IMR-90 (cell line): Measurements from ENCODE around the gene HIPK3. TPM values are rescaled to one million over a fixed set of nuclear protein-coding genes. Genes with fewer than 3 reads are reported as not detected.
"Not testable (repeated sequence)": the region's sequence is repeated elsewhere in the genome, so short reads cannot be mapped to it uniquely, and the experiment has no call there.

ENCODE experiments used
- ATAC-seq: fragments of 200-7000 bp; cut with Tn5 transposase; 2 replicates; pipeline ENCODE4 v1.9.1; 2020; ENCODE audit warnings: low read depth, mild to moderate bottlenecking, moderate library complexity
- BruUV-seq: library from RNA; stranded (reverse); fragments of 400-500 nt; replicated peaks from 2 replicates; lab custom pipeline; 2021; lab: Mats Ljungman, UMichigan
- CTCF ChIA-PET: fragments of 300-600 bp; formaldehyde crosslinking; extraction: SDS; loops from one replicate; lab custom pipeline; 2021; ENCODE audit warnings: antibody characterized with exemption; lab: Yijun Ruan, JAX
- POLR2A ChIA-PET: fragments of 300-600 bp; sonication (Branson Sonifier 250); formaldehyde crosslinking; loops from one replicate; lab custom pipeline; 2022; ENCODE audit warnings: antibody characterized with exemption; ENCODE audit not compliant: unreplicated experiment; lab: Charles Lee
- DNase-seq: peaks from one replicate; pipeline ENCODE4 v3.0.0; 2013
- H2AFZ ChIP-seq: replicated peaks from 2 replicates; pipeline ENCODE3; 2013; ENCODE audit warnings: low read length, mild to moderate bottlenecking; ENCODE audit not compliant: poor library complexity
- H2AK5ac ChIP-seq: 2 replicates; pipeline ENCODE4 v1.6.1; 2013; ENCODE audit warnings: low read depth, low read length, inconsistent platforms
- H2AK9ac ChIP-seq: replicated peaks from 2 replicates; pipeline ENCODE3; 2013; ENCODE audit warnings: mild to moderate bottlenecking, low read depth, low read length, moderate library complexity; ENCODE audit not compliant: poor library complexity
- H2BK120ac ChIP-seq: 2 replicates; pipeline ENCODE4 v1.6.1; 2013; ENCODE audit warnings: low read depth, low read length, inconsistent platforms
- H2BK15ac ChIP-seq: 3 replicates; pipeline ENCODE4 v1.6.1; 2013; ENCODE audit warnings: low read depth, low read length, inconsistent platforms
- H2BK20ac ChIP-seq: 2 replicates; pipeline ENCODE4 v1.6.1; 2013; ENCODE audit warnings: low read depth, mild to moderate bottlenecking, inconsistent platforms, low read length, moderate library complexity
- H2BK5ac ChIP-seq: 2 replicates; pipeline ENCODE4 v1.6.1; 2013; ENCODE audit warnings: mild to moderate bottlenecking, low read depth, low read length, inconsistent platforms; ENCODE audit not compliant: poor library complexity, severe bottlenecking
- H3K14ac ChIP-seq: replicated peaks from 2 replicates; pipeline ENCODE4 v1.6.1; 2013; ENCODE audit warnings: low read depth, low read length, inconsistent platforms
- H3K18ac ChIP-seq: 2 replicates; pipeline ENCODE4 v1.6.1; 2013; ENCODE audit warnings: low read depth, low read length, control low read depth
- H3K23ac ChIP-seq: 2 replicates; pipeline ENCODE4 v1.6.1; 2013; ENCODE audit warnings: low read depth, low read length, inconsistent platforms
- H3K27ac ChIP-seq: 2 replicates; pipeline ENCODE4 v1.5.1; 2013; ENCODE audit warnings: mild to moderate bottlenecking, control low read depth, low read length; ENCODE audit not compliant: insufficient read depth
- H3K27me3 ChIP-seq: 2 replicates; pipeline ENCODE4 v1.6.1; 2013; ENCODE audit warnings: low read length; ENCODE audit not compliant: control insufficient read depth, insufficient read depth
- H3K36me3 ChIP-seq: 2 replicates; pipeline ENCODE4 v1.6.1; 2013; ENCODE audit warnings: low read length, mixed read lengths; ENCODE audit not compliant: control insufficient read depth, insufficient read depth
- H3K4ac ChIP-seq: 2 replicates; pipeline ENCODE4 v1.6.1; 2013; ENCODE audit warnings: low read depth, low read length, inconsistent platforms
- H3K4me1 ChIP-seq: 2 replicates; pipeline ENCODE4 v1.6.1; 2013; ENCODE audit warnings: low read length, mixed read lengths; ENCODE audit not compliant: control insufficient read depth, insufficient read depth
- H3K4me2 ChIP-seq: 2 replicates; pipeline ENCODE4 v1.6.1; 2013; ENCODE audit warnings: low read depth, mild to moderate bottlenecking, control low read depth, low read length, moderate library complexity
- H3K4me3 ChIP-seq: 2 replicates; pipeline ENCODE4 v1.5.1; 2013; ENCODE audit warnings: low read depth, mild to moderate bottlenecking, control low read depth, low read length, moderate library complexity; ENCODE audit not compliant: insufficient read depth
- H3K56ac ChIP-seq: 2 replicates; pipeline ENCODE4 v1.6.1; 2013; ENCODE audit warnings: low read length, inconsistent platforms; ENCODE audit not compliant: insufficient read depth; ENCODE audit errors: extremely low read depth
- H3K79me1 ChIP-seq, 2 experiments: 2 replicates each; pipeline ENCODE4 v1.6.1; 2013; ENCODE audit warnings: low read length in 2 of 2, inconsistent platforms in 1 of 2, low read depth in 1 of 2
- H3K9ac ChIP-seq: 2 replicates; pipeline ENCODE4 v1.6.1; 2013; ENCODE audit warnings: low read depth, low read length, control low read depth
- H3K9me1 ChIP-seq: 2 replicates; pipeline ENCODE4 v1.6.1; 2013; ENCODE audit warnings: low read length, inconsistent platforms; ENCODE audit not compliant: insufficient read depth
- H3K9me3 ChIP-seq: 2 replicates; pipeline ENCODE4 v1.6.1; 2013; ENCODE audit warnings: low read length; ENCODE audit not compliant: control insufficient read depth, insufficient read depth
- H4K20me1 ChIP-seq: 2 replicates; pipeline ENCODE4 v1.6.1; 2013; ENCODE audit warnings: low read length, inconsistent platforms; ENCODE audit not compliant: insufficient read depth
- H4K5ac ChIP-seq: 2 replicates; pipeline ENCODE4 v1.6.1; 2013; ENCODE audit warnings: mild to moderate bottlenecking, low read depth, low read length, control low read depth
- H4K8ac ChIP-seq, 2 experiments: 2 replicates each; pipeline ENCODE4 v1.6.1; 2013; ENCODE audit warnings: low read depth in 2 of 2, low read length in 2 of 2, control low read depth in 1 of 2, inconsistent platforms in 1 of 2
- H4K91ac ChIP-seq: 2 replicates; pipeline ENCODE4 v1.6.1; 2013; ENCODE audit warnings: low read depth, low read length, inconsistent platforms; ENCODE audit not compliant: insufficient read depth
- CHD1 ChIP-seq: IDR thresholded peaks from 2 replicates; pipeline ENCODE4 v1.6.1; 2012; ENCODE audit warnings: low read depth, low read length, improper control_type of control experiment
- FOS ChIP-seq: fragments of 150-350 bp; IDR thresholded peaks from 2 replicates; pipeline ENCODE4 v1.6.1; 2016; ENCODE audit warnings: low read depth, low read length
- MXI1 ChIP-seq: IDR thresholded peaks from 2 replicates; pipeline ENCODE4 v1.6.1; 2012; ENCODE audit warnings: low read depth, mild to moderate bottlenecking, low read length, moderate library complexity, borderline replicate concordance
- NFE2L2 ChIP-seq: fragments of 150-350 bp; IDR thresholded peaks from 2 replicates; pipeline ENCODE4 v1.6.1; 2016; ENCODE audit warnings: low read depth, mild to moderate bottlenecking, low read length
- RAD21 ChIP-seq: IDR thresholded peaks from 2 replicates; pipeline ENCODE4 v1.6.1; 2012; ENCODE audit warnings: low read length, improper control_type of control experiment
- WGBS, 2 experiments: methylation state at CpG; one replicate each; pipeline versions ENCODE4 v1.1.5 to v1.1.7; 2013; ENCODE audit warnings: missing lambda C conversion rate in 2 of 2; ENCODE audit not compliant: insufficient read length in 1 of 2; ENCODE audit errors: extremely low coverage in 2 of 2; 5-methylcytosine and 5-hydroxymethylcytosine counted together
- dilution Hi-C: fragments of 300-500 bp; cut with HindIII; formaldehyde crosslinking; loops from one replicate; pipeline ENCODE4 v1.14.3; 2018; ENCODE audit warnings: low sequenced_read_pairs; ENCODE audit not compliant: unreplicated experiment
- in situ Hi-C: fragments of 300-500 bp; cut with MboI; formaldehyde crosslinking; loops from 3 replicates; pipeline ENCODE4 v1.14.3; 2019; ENCODE audit warnings: low sequenced_read_pairs, inconsistent platforms, mixed read lengths
- intact Hi-C: fragments of 100-400 bp; cut with micrococcal nuclease; formaldehyde crosslinking; loops from 2 replicates; pipeline ENCODE4 v1.10.0; 2022
- polyA plus RNA-seq, 3 experiments: library from polyadenylated mRNA; depleted of rRNA; stranded (reverse); fragments of >200 nt; gene quantifications; 2 replicates each; pipeline ENCODE4 v1.2.3, GENCODE V29; 2012; ENCODE audit warnings: low replicate concordance in 1 of 3
- total RNA-seq: library from RNA; depleted of rRNA; stranded (reverse); fragments of >200 nt; gene quantifications from 2 replicates; pipeline ENCODE4 v1.2.3, GENCODE V29; 2012

The HIPK3 gene
- total and polyA plus RNA-seq, 2 of the 4 experiments (the other 2 are of a cell fraction) = 8.3 to 103 TPM

DNA sequence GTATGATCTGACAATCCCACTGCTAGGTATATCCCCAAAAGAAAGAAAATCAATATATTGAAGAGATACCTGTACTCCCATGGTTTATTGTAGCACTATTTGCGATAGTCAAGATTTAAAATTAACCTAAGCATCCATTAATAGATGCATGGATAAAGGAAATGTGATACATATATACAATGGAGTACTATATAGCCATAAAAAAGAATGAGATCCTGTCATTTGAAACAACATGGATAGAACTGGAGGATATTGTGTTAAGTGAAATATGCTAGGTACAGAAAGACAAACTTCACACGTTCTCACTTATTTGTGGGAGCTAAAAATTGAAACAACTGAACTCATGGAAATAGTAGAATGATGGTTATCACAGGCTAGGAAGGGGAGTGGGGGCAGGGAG, 14.6 kb upstream of the HIPK3 start:
- Histone ChIP-seq H3K79me1 (no peaks in the 10 kb centered on the region), H2BK5ac (no peak overlapping the region), H3K4ac (no peak overlapping the region), H3K56ac (no peak overlapping the region), H2BK15ac (no peak overlapping the region), H3K4me1 (no peaks in the 10 kb centered on the region), H3K9ac (no peak overlapping the region), H3K27ac (no peak overlapping the region), H3K4me3 (no peak overlapping the region), H3K23ac (no peak overlapping the region), H4K5ac (no peak overlapping the region), H3K18ac (no peak overlapping the region), H3K14ac (no peak overlapping the region), H4K20me1 (no peaks in the 10 kb centered on the region), H4K91ac (no peak overlapping the region), H2AK9ac (no peak overlapping the region), H2AFZ (no peak overlapping the region), H3K36me3 (no peaks in the 10 kb centered on the region), H3K4me2 (no peak overlapping the region), H2BK20ac (no peak overlapping the region), H2BK120ac (no peak overlapping the region), H3K27me3 (no peaks in the 10 kb centered on the region), H3K9me1 (no peaks in the 10 kb centered on the region), H3K9me3 (0 out of 2 replicates have a peak, but pooled peaks cover 2% of the 10 kb centered on the region), H2AK5ac (no peak overlapping the region), H4K8ac (no peak overlapping the region)
- TF ChIP-seq CHD1 (no peak), MXI1 (no peak), RAD21 (no peak), NFE2L2 (no peak), FOS (no peak)
- BruUV-seq = no TSS peak
- CTCF ChIA-PET = no interaction called here
- dilution Hi-C loops = no loop called here
- WGBS, 2 experiments = no CpG with 5 or more reads among the region's 2 CpGs
- intact Hi-C loops = no loop called here
- no peak for DNase-seq
- POLR2A ChIA-PET = no interaction called here
- in situ Hi-C loops = no loop called here
- ATAC-seq = no peak

DNA sequence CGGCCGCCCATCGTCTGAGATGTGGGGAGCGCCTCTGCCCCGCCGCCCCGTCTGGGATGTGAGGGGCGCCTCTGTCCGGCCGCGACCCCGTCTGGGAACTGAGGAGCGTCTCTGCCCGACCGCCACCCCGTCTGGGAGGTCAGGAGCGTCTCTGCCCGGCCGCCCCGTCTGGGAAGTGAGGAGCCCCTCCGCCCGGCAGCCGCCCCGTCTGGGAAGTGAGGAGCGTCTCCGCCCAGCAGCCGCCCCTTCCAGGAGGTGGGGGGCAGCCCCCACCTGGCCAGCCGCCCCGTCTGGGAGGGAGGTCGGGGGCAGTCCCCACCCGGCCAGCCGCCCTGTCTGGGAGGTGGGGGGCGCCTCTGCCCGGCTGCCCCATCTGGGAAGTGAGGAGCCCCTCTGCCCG, 13.5 kb upstream of the HIPK3 start:
- H2AFZ ChIP-seq, H2BK15ac ChIP-seq, CTCF ChIA-PET, H3K56ac ChIP-seq, H3K9ac ChIP-seq, H3K14ac ChIP-seq, dilution Hi-C loops, intact Hi-C loops, ATAC-seq, H2AK9ac ChIP-seq, H2AK5ac ChIP-seq, H3K18ac ChIP-seq, H3K9me1 ChIP-seq, H3K27ac ChIP-seq, H2BK20ac ChIP-seq, H3K4ac ChIP-seq, H3K23ac ChIP-seq, H3K79me1 ChIP-seq, H3K36me3 ChIP-seq, BruUV-seq, DNase-seq, POLR2A ChIA-PET, in situ Hi-C loops, H2BK120ac ChIP-seq, H2BK5ac ChIP-seq, H4K8ac ChIP-seq, H3K4me1 ChIP-seq, H3K27me3 ChIP-seq, H3K9me3 ChIP-seq, H3K4me3 ChIP-seq, H3K4me2 ChIP-seq, H4K91ac ChIP-seq, H4K20me1 ChIP-seq, H4K5ac ChIP-seq: not testable (repeated sequence)
- 95% methylated on average over 12 of the region's 35 CpGs; no CpG with 5 or more reads in 1 of the 2 experiments for WGBS, 2 experiments
